HEK293T (cell line): ENCODE data around the gene PEX7.
"Not testable (repeated sequence)": the region's sequence is repeated elsewhere in the genome, so short reads cannot be mapped to it uniquely, and the experiment has no call there.

Experiments
- CTCF ChIA-PET: fragments of 350-600 bp; formaldehyde crosslinking; extraction: SDS; loops from one replicate; lab custom pipeline; 2021; ENCODE audit warnings: antibody characterized with exemption, inconsistent platforms; lab: Yijun Ruan, JAX
- POLR2A ChIA-PET: fragments of 350-600 bp; formaldehyde crosslinking; extraction: SDS; loops from one replicate; lab custom pipeline; 2020; ENCODE audit warnings: antibody characterized with exemption, inconsistent platforms; lab: Yijun Ruan, JAX
- DNase-seq: peaks from one replicate; pipeline ENCODE4 v3.0.0; 2012; ENCODE audit warnings: mixed read lengths; ENCODE audit errors: extremely low spot score
- ARNT ChIP-seq: fragments of 450-650 bp; IDR thresholded peaks from 2 replicates; pipeline ENCODE4 v1.6.1; 2017; ENCODE audit warnings: mild to moderate bottlenecking
- BHLHE40 ChIP-seq: fragments of 450-650 bp; IDR thresholded peaks from 2 replicates; pipeline ENCODE4 v1.6.1; 2016; ENCODE audit warnings: mild to moderate bottlenecking, moderate library complexity, borderline replicate concordance
- CTBP1 ChIP-seq: fragments of 450-650 bp; IDR thresholded peaks from 2 replicates; pipeline ENCODE4 v1.6.1; 2016; ENCODE audit warnings: borderline replicate concordance
- ELF4 ChIP-seq: fragments of 450-650 bp; IDR thresholded peaks from 2 replicates; pipeline ENCODE4 v1.6.1; 2017; ENCODE audit warnings: antibody characterized with exemption
- FOXA1 ChIP-seq: fragments of 450-650 bp; IDR thresholded peaks from 2 replicates; pipeline ENCODE4 v1.6.1; 2016; ENCODE audit warnings: mild to moderate bottlenecking
- FOXK2 ChIP-seq: fragments of 450-650 bp; IDR thresholded peaks from 2 replicates; pipeline ENCODE4 v1.6.1; 2016; ENCODE audit warnings: mild to moderate bottlenecking
- FOXM1 ChIP-seq: fragments of 450-650 bp; IDR thresholded peaks from 2 replicates; pipeline ENCODE4 v1.6.1; 2017; ENCODE audit warnings: mild to moderate bottlenecking, borderline replicate concordance
- HDGF ChIP-seq: fragments of 450-650 bp; IDR thresholded peaks from 2 replicates; pipeline ENCODE4 v1.6.1; 2017; ENCODE audit warnings: antibody characterized with exemption, borderline replicate concordance
- L3MBTL2 ChIP-seq: fragments of 450-650 bp; conservative IDR thresholded peaks from 2 replicates; pipeline ENCODE4 v1.6.1; 2016; ENCODE audit warnings: mild to moderate bottlenecking
- LEF1 ChIP-seq: fragments of 450-650 bp; IDR thresholded peaks from 2 replicates; pipeline ENCODE4 v1.6.1; 2017; ENCODE audit warnings: mild to moderate bottlenecking, borderline replicate concordance
- NFRKB ChIP-seq: fragments of 450-650 bp; IDR thresholded peaks from 2 replicates; pipeline ENCODE4 v1.6.1; 2016; ENCODE audit warnings: mild to moderate bottlenecking, moderate library complexity
- PKNOX1 ChIP-seq: fragments of 450-650 bp; IDR thresholded peaks from 2 replicates; pipeline ENCODE4 v1.6.1; 2016
- SP1 ChIP-seq: fragments of 450-650 bp; IDR thresholded peaks from 2 replicates; pipeline ENCODE4 v1.6.1; 2017
- SUZ12 ChIP-seq: fragments of 450-650 bp; IDR thresholded peaks from 2 replicates; pipeline ENCODE4 v1.6.1; 2016; ENCODE audit warnings: mild to moderate bottlenecking
- TARDBP ChIP-seq: fragments of 450-650 bp; IDR thresholded peaks from 2 replicates; pipeline ENCODE4 v1.6.1; 2016
- ZNF384 ChIP-seq: fragments of 450-650 bp; IDR thresholded peaks from 2 replicates; pipeline ENCODE4 v1.6.1; 2016

The PEX7 gene

GRCh38 chr6:136901212-136901784, 78.9 kb downstream of the PEX7 start:
- TF ChIP-seq FOXA1 (no peak), BHLHE40 (no peak), CTBP1 (no peak), LEF1 (no peak), SUZ12 (no peak), HDGF (no peak), L3MBTL2 (no peak), SP1 (no peak), PKNOX1 (no peak), NFRKB (no peak), FOXK2 (no peak), ARNT (no peak), ZNF384 (no peak), TARDBP (no peak), ELF4 (no peak), FOXM1 (no peak)
- CTCF ChIA-PET: no interaction called here
- DNase-seq: no peak
- POLR2A ChIA-PET: no interaction called here

GRCh38 chr6:136904477-136904876, 82.1 kb downstream of the PEX7 start:
- POLR2A ChIA-PET, CTCF ChIA-PET, DNase-seq: not testable (repeated sequence)

- no peak for DNase-seq
- TF ChIP-seq FOXA1 (no peak), FOXM1 (no peak), ZNF384 (no peak), TARDBP (no peak), BHLHE40 (no peak), CTBP1 (no peak), PKNOX1 (no peak), SUZ12 (no peak), ELF4 (no peak), HDGF (no peak), NFRKB (no peak), LEF1 (no peak), SP1 (no peak), FOXK2 (no peak), L3MBTL2 (no peak)
- ChIA-PET POLR2A (no interaction called here), CTCF (no interaction called here)
Measured at GRCh38 chr6:136914947-136915346, 92.6 kb downstream of the PEX7 start.

GRCh38 chr6:136918706-136919105, 96.3 kb downstream of the PEX7 start:
- DNase-seq: no peak
- POLR2A ChIA-PET: no interaction called here
- TF ChIP-seq NFRKB: no peak
- no peak for TF ChIP-seq TARDBP
- no peak for TF ChIP-seq L3MBTL2
- TF ChIP-seq SUZ12: no peak
- no peak for TF ChIP-seq FOXM1
- no peak for TF ChIP-seq SP1
- no peak for TF ChIP-seq CTBP1
- TF ChIP-seq LEF1: no peak
- TF ChIP-seq ELF4: no peak
- no peak for TF ChIP-seq FOXA1
- no peak for TF ChIP-seq ZNF384
- TF ChIP-seq BHLHE40: no peak
- no peak for TF ChIP-seq PKNOX1
- no peak for TF ChIP-seq ARNT
- no peak for TF ChIP-seq FOXK2
- no peak for TF ChIP-seq HDGF
- CTCF ChIA-PET: no interaction called here

GRCh38 chr6:136920216-136920615, 97.8 kb downstream of the PEX7 start:
- DNase-seq: no peak
- ChIA-PET POLR2A (no interaction called here), CTCF (interaction anchor here (0.5 kb wide), 1 partner anchor 1386 kb away, joined by 3 read pairs; no protein-coding TSS in a partner anchor)
- TF ChIP-seq NFRKB: no peak
- no peak for TF ChIP-seq BHLHE40
- TF ChIP-seq ELF4: no peak
- no peak for TF ChIP-seq TARDBP
- no peak for TF ChIP-seq FOXM1
- no peak for TF ChIP-seq CTBP1
- no peak for TF ChIP-seq HDGF
- TF ChIP-seq SUZ12: no peak
- no peak for TF ChIP-seq FOXA1

- TF ChIP-seq FOXA1: no peak
- CTCF ChIA-PET: no interaction called here
- DNase-seq: no peak
- POLR2A ChIA-PET: no interaction called here
Measured at GRCh38 chr6:136920671-136921380, 98.4 kb downstream of the PEX7 start.
